Thoracic aorta (tissue), 2 donors: ENCODE measurements around the gene TMEM129. TPM values are rescaled to one million over a fixed set of nuclear protein-coding genes. Genes with fewer than 3 reads are reported as not detected.

Source experiments
- ATAC-seq: fragments of 150-250 bp; one replicate; pipeline ENCODE4 v1.8.0; 2017; ENCODE audit warnings: low read depth; ENCODE audit not compliant: insufficient number of reproducible peaks, low FRiP score
- DNase-seq: peaks from one replicate; pipeline ENCODE4 v3.0.0-alpha.2; 2020; ENCODE audit warnings: low spot score
- H3K27ac ChIP-seq, 2 donors: fragments of 200-600 bp; sonication (generic); 1 replicate in 1 of 2; 2 replicates in 1 of 2; pipeline ENCODE4 v1.5.1; 2016; ENCODE audit warnings: mild to moderate bottlenecking in 2 of 2, moderate library complexity in 2 of 2
- H3K27me3 ChIP-seq: fragments of 200-600 bp; sonication (generic); replicated peaks from 2 replicates; pipeline ENCODE4 v1.6.0; 2016; ENCODE audit warnings: mild to moderate bottlenecking; ENCODE audit not compliant: insufficient read depth
- H3K36me3 ChIP-seq: fragments of 200-600 bp; sonication (generic); one replicate; pipeline ENCODE4 v1.5.1; 2016
- H3K4me1 ChIP-seq, 2 donors: fragments of 200-600 bp; sonication (generic); 1 replicate in 1 of 2; 2 replicates in 1 of 2; pipeline versions ENCODE4 v1.5.1 to v1.6.0; 2016; ENCODE audit warnings: low read depth in 2 of 2, mild to moderate bottlenecking in 1 of 2; ENCODE audit not compliant: control insufficient read depth in 1 of 2
- H3K4me3 ChIP-seq: fragments of 200-600 bp; sonication (generic); 2 replicates; pipeline ENCODE4 v1.5.1; 2016; ENCODE audit warnings: mild to moderate bottlenecking
- H3K9me3 ChIP-seq: fragments of 200-600 bp; sonication (generic); 2 replicates; pipeline ENCODE4 v1.5.1; 2016
- total RNA-seq, 2 donors: library from RNA; depleted of rRNA; stranded (reverse); fragments of >200 nt; gene quantifications; one replicate each; pipeline versions ENCODE4 v1.1.0 to v1.2.3, GENCODE V29; 2016
- TF ChIP-seq, protein P1 (sequence below): fragments of 200-600 bp; sonication (generic); IDR thresholded peaks from one replicate; pipeline ENCODE4 v1.5.1; 2019; ENCODE audit warnings: antibody characterized with exemption

TMEM129 gene
- total RNA-seq, 2 donors from 2014 or later = 58.1 to 104 TPM

DNA sequence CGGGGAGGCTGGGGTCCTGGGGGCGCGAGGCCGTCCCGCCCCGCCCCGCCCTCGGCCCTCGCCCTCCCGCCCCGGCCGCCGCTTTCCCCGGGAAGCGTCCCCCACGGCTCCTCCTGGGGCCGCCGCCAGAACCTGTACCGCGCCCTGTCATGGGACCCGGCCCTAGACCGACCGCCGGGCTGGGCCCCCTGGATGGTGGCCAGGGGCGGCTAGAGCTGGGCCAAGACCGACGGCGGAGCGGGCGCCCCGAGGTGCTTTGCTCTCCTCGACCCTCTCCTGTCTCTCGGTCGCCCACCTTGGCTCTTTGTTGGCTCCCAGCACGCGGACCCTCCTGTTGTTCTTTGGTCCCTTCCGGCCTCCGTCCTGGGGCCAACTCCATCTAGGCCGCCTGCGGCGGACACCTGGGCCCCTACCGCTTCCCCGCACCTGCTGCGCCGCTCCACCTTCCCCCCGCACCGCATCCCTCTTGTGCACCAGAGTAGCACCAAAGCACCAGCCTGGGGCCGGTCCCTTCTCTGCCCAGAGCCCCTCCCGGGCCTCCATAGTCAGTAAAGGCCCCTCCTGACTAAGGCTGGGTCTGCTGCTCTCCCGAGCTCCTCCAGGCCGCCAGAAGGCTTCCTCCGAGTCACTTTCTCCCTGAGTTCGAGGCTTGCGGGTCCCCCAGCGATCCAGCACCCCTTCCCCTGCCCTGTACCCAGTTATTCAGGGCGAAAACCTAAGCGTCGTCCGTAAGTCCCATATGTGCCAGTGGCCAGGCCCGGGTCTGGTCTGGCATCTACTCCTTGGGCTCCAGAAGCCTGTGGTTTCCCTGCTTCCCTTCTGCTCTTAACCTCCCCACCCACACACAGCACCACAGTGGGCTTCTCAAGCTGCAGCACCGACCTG is 785 bp upstream of the TMEM129 start:
- Histone ChIP-seq H3K27ac (peak overlapping the region in 1 of 2 donors; percentile 35), H3K4me1 (peaks cover 14 to 29% of the 10 kb centered on the region in 2 donors), H3K9me3 (no peaks in the 10 kb centered on the region), H3K4me3 (peak overlapping the region; percentile 73), H3K27me3 (no peaks in the 10 kb centered on the region), H3K36me3 (peaks cover 12% of the 10 kb centered on the region)
- DNase-seq (no peak), ATAC-seq (no peak)
- TF ChIP-seq, protein P1, sequence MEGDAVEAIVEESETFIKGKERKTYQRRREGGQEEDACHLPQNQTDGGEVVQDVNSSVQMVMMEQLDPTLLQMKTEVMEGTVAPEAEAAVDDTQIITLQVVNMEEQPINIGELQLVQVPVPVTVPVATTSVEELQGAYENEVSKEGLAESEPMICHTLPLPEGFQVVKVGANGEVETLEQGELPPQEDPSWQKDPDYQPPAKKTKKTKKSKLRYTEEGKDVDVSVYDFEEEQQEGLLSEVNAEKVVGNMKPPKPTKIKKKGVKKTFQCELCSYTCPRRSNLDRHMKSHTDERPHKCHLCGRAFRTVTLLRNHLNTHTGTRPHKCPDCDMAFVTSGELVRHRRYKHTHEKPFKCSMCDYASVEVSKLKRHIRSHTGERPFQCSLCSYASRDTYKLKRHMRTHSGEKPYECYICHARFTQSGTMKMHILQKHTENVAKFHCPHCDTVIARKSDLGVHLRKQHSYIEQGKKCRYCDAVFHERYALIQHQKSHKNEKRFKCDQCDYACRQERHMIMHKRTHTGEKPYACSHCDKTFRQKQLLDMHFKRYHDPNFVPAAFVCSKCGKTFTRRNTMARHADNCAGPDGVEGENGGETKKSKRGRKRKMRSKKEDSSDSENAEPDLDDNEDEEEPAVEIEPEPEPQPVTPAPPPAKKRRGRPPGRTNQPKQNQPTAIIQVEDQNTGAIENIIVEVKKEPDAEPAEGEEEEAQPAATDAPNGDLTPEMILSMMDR = no peak

DNA sequence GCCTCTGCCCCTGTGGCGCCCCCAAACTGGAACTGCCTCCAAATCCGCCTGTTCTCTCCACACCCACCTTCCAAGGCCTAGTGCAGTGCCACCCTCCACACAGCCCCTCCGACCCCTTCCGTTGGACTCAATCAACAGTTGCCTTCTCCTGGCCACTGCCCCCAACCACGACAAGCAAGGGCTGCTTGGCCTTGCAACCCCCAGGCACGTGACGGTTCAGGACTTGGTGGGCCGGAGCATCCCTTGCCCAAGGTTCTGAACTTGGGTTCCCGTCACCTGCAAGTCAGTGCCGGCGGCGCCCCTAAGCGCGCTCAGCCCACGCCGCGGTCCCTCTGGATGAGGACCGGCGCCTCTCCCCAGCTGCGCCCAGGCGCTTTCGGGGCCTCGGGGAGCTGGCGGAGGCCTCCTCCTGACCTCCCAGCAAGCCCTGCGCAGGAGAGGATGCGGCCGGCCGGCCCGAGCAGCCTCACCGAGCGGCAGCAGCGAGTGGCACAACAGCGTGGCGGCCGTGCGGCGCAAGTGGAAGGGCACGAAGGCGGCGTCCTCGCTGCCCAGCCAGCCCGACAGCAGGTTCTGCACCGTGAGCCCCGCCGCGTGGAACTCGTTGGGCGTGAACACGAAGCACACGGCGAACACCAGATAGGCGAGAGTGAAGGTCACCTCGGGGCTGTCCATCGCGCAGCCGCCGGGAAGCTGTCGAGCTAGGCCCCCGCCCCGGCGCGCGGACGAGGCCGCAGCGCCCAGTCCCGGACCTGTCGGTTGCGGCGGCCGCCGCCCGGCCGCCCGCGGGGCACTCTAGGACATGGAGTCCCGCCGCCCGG is 750 bp downstream of the TMEM129 start:
- Histone ChIP-seq H3K4me1 (peaks cover 14 to 29% of the 10 kb centered on the region in 2 donors), H3K27ac (peak overlapping the region; percentile 92 to 95), H3K27me3 (no peaks in the 10 kb centered on the region), H3K36me3 (peaks cover 12% of the 10 kb centered on the region), H3K9me3 (no peaks in the 10 kb centered on the region), H3K4me3 (peak overlapping the region; percentile 73)
- TF ChIP-seq, protein P1 = no peak
- ATAC-seq (no peak), DNase-seq (no peak)

DNA sequence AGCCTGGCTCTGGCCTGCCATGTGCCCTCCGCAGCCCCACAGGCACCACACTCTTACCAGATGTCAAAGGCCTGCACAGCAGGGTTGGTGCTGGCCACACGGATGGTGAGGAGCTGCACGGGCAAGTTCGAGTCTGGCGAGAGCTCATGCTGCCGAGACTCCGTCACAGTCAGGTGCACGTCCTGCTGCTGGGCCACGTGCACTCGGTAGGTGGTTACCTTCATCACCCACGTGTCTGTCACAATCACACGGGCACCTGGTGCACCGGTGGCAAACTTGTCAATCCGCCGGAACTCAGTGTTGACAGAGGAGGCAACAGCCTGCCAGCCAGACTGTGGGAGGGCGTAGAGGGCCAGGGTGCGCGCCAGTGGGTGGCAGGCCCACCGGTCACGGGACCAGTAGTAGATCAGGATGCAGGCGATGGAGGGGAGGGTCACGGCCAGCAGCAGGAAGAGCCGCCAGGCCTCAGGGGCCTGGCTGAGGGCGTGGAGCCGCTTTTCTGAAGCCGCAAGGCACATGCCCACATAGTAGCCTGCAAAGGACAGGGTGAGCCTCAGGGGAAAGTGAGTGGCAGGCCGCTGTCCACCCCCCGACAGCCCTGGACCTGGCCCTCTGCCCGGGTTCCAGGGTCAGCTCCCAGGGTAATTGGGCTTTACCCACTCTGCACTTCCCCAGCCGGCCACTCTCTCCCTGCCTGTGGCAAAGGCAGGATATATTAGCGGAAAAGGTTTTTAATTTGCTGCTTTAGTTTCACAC is 2.9 kb downstream of the TMEM129 start:
- Histone ChIP-seq H3K27me3 (no peaks in the 10 kb centered on the region), H3K36me3 (peaks cover 12% of the 10 kb centered on the region), H3K27ac (no peak overlapping the region), H3K4me1 (peaks cover 16 to 35% of the 10 kb centered on the region in 2 donors), H3K9me3 (no peaks in the 10 kb centered on the region), H3K4me3 (no peak overlapping the region)
- no peak for DNase-seq
- no peak for ATAC-seq
- TF ChIP-seq, protein P1 = no peak

DNA sequence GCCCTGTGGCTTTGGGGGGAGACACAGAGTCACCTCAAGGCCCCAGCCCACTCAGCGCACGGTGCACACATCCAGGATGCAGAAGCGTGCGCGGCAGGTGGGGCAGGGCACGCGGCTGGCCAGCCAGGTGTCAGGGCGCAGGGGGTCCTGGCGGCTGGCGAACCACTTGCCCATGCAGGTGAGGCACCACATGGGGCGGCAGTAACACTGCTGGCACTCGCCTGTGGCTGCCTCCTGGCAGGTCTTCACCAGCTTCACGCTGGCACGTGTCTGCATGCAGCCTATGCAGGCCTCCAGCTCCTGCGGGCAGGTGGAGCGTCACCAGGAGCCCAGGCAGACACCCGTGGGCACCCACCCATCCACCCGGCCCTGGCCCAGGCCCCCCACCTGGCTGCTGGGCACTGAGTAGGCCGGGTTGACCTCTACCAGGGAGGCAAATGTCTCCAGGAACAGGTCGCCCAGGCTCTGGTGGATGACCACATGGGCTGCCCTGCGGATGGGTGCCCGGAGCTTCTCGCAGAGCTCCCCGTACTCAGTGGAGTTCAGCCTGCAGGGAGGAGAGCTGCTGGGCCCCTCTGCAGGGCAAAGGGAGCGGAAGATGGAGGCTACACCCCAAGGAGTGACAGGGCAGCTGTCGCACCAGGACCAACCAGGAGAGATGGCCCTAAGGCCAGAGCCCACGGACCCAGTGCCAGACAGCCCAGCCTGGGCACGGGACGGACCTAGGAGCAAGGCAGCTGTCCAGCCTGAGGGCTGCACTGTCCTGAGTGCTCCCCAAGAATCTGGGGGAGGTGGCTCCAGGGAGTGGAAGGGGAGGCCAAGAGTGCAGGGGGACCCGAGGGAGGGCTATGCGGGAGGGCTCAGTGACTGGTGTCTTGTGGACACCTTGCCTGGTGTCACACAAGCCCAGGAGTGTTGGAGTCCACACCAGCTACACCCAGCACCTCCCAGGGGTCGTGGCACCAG is 3.7 kb downstream of the TMEM129 start:
- H3K36me3 ChIP-seq = peaks cover 12% of the 10 kb centered on the region
- peaks cover 11 to 32% of the 10 kb centered on the region in 2 donors for H3K4me1 ChIP-seq
- no peak for ATAC-seq

More for the DNA sequence above, 3.7 kb downstream of the TMEM129 start:
- TF ChIP-seq, protein P1 = no peak
- DNase-seq = no peak
- H3K27me3 ChIP-seq = no peaks in the 10 kb centered on the region
- H3K27ac ChIP-seq = no peak overlapping the region
- H3K9me3 ChIP-seq = no peaks in the 10 kb centered on the region
- H3K4me3 ChIP-seq = no peak overlapping the region
